Omental fat pad (tissue), 4 donors: ENCODE measurements around the gene KLF11. TPM values are rescaled to one million over a fixed set of nuclear protein-coding genes. Genes with fewer than 3 reads are reported as not detected.
"Not testable (repeated sequence)": the region's sequence is repeated elsewhere in the genome, so short reads cannot be mapped to it uniquely, and the experiment has no call there.

ENCODE experiments used
- ATAC-seq: fragments of 150-250 bp; one replicate; pipeline ENCODE4 v1.9.1; 2016; ENCODE audit warnings: mild to moderate bottlenecking, moderate library complexity; ENCODE audit not compliant: low FRiP score
- DNase-seq: peaks from one replicate; pipeline ENCODE4 v3.0.0-alpha.2; 2019; ENCODE audit warnings: low spot score
- total RNA-seq, 4 donors: library from RNA; depleted of rRNA; stranded (reverse); fragments of >200 nt; gene quantifications; one replicate each; pipeline ENCODE4 v1.1.0, GENCODE V29; 2016
- TF ChIP-seq, protein P1 (sequence below), 3 donors: fragments of 450-650 bp; IDR thresholded peaks; one replicate each; pipeline ENCODE4 v1.5.1; 2016 to 2017; ENCODE audit warnings: antibody characterized with exemption in 3 of 3, mild to moderate bottlenecking in 3 of 3, moderate library complexity in 2 of 3

KLF11 gene
- total RNA-seq, 4 donors from 2014 or later: 35.8 to 63.6 (median 37.3) TPM

DNA sequence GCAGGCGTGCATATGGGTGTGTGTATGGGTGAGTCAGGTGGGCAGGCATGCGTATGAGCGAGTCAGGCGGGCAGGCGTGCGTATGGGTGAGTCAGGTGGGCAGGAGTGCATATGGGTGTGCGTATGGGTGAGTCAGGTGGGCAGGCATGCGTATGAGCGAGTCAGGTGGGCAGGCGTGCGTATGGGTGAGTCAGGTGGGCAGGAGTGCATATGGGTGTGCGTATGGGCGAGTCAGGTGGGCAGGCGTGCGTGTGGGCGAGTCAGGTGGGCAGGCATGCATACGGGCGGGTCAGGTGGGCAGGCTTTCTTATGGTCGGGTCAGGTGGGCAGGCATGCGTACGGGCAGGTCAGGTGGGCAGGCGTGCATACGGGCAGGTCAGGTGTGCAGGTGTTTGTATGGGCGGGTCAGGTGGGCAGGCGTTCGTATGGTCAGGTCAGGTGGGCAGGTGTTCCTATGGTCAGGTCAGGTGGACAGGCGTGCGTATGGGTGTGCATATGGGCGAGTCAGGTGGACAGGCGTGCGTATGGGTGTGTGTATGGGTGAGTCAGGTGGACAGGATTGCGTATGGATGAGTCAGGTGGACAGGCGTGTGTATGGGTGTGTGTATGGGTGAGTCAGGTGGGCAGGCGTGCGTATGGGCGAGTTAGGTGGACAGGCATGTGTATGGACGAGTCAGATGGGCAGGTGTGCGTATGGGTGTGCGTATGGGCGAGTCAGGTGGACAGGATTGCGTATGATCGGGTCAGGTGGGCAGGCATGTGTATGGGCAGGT lies 28.7 kb upstream of the KLF11 start:
- ATAC-seq (no peak), DNase-seq (no peak)
- TF ChIP-seq, protein P1, sequence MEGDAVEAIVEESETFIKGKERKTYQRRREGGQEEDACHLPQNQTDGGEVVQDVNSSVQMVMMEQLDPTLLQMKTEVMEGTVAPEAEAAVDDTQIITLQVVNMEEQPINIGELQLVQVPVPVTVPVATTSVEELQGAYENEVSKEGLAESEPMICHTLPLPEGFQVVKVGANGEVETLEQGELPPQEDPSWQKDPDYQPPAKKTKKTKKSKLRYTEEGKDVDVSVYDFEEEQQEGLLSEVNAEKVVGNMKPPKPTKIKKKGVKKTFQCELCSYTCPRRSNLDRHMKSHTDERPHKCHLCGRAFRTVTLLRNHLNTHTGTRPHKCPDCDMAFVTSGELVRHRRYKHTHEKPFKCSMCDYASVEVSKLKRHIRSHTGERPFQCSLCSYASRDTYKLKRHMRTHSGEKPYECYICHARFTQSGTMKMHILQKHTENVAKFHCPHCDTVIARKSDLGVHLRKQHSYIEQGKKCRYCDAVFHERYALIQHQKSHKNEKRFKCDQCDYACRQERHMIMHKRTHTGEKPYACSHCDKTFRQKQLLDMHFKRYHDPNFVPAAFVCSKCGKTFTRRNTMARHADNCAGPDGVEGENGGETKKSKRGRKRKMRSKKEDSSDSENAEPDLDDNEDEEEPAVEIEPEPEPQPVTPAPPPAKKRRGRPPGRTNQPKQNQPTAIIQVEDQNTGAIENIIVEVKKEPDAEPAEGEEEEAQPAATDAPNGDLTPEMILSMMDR (IDR thresholded peaks at IDR 0.05): no peak

DNA sequence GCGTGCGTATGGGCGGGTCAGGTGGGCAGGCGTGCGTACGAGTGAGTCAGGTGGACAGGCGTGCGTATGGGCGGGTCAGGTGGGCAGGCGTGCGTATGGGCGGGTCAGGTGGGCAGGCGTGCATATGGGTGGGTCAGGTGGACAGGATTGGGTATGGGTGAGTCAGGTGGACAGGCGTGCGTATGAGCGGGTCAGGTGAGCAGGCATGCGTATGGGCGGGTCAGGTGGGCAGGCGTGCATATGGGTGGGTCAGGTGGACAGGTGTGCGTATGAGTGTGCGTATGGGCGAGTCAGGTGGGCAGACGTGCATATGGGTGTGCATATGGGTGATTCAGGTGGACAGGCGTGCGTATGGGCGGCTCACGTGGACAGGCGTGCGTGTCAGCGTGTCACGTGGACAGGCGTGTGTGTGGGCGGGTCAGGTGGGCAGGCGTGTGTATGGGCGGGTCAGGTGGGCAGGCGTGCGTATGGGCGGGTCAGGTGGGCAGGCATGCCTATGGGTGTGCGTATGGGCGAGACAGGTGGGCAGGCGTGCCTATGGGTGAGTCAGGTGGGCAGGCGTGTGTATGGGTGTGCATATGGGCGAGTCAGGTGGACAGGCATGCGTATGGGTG lies 27.9 kb upstream of the KLF11 start:
- DNase-seq, ATAC-seq: not testable (repeated sequence)

DNA sequence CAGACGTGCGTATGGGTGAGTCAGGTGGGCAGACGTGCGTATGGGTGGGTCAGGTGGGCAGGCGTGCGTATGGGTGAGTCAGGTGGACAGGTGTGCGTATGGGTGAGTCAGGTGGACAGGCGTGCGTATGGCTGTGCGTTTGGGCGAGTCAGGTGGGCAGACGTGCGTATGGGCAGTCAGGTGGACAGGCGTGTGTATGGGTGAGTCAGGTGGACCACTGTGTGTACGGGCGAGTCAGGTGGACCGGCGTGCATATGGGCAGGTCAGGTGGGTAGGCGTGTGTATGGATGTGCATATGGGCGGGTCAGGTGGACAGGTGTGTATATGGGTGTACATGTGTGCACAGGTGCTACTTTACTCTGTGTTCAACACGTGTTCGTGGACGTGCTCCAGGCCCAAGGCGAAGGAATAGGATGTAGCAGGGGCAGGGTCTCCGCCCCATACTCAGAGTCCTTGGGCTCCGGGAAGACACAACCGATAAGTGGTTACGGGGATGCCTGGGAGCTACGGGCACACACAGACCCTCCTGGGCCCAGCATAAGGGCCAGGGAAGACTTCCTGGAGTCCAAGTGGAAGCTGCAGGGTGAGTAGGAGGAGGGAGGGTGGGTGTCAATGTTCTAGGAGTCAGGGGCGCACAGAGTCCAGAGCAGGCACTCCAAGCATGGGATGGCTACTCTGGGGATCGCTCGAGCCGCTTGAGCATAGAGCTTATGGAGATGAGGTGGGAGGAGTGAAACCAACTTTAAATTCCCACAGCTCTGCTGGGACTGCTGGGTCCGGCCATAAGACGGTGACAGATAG lies 27.1 kb upstream of the KLF11 start:
- TF ChIP-seq, protein P1 (IDR thresholded peaks at IDR 0.05): no peak
- no peak for ATAC-seq
- no peak for DNase-seq

DNA sequence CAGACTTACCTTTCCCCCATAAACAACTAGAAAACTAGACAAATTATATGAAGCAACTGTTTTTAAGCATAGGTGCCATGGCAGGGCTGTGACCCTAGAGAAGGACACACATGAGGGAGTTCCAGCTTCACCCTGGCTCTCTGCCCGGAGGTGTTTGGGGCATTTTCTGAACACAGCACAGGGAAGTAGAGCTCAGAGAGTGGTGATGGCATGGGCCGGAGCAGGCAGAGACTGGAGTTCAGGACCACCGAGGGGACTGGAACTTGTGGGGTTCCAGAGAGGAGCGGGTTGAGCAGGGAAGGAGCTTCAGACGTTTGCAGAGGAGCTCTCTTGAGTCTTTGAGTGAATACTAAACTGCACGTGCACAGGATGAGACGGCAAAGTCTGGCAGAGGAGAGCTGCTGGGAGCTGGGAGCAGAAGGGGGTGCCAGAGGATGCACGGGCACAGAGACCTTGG lies 26.5 kb upstream of the KLF11 start:
- DNase-seq (no peak), ATAC-seq (no peak)
- TF ChIP-seq, protein P1 (IDR thresholded peaks at IDR 0.05): no peak

DNA sequence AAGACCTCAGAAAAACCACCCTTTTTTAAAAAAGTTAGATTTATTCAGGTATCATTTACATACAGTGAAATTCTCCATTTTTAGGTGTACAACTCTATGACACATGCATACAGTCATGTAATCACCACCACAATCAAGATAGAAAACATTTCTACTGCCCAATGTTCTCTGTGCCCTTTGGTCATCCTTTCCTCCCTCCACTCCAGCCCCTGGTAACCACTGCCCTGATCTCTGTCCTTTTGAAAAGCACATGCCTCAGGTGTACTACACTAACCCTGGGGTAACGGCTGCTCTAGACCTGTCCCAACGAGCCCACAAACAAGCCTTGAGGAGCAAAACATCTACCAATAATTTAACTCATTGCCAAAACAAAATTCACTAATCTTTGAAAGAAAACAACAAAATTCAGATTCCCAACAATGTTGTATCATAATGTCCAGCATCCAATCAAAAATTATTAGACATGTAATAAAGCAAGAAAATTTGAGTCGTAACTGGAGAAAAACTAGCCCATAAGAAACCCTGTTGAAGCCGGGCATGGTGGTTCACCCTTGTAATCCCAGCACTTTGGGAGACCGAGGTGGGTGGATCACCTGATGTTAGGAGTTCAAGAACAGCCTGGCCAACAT lies 25.9 kb upstream of the KLF11 start:
- no peak for DNase-seq
- no peak for ATAC-seq
- TF ChIP-seq, protein P1 (IDR thresholded peaks at IDR 0.05): no peak

DNA sequence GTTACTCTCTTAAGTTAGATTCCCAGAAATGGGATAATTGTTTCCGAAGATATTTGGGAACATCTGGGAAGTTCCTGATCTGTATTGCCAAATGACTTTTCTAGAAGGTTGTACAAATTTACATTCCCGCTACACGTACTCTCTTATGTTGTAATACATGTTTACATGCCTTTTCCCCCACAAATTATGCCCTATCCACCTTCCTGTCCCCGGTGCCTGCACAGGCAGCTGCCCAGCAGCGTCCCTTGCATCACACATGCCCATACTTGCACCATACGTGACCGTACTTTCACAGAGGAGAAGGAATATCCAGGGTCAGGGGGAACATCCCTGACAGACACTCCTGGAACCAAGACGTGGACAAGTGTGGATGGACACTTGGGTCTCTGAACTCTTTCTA lies 24.2 kb upstream of the KLF11 start:
- TF ChIP-seq, protein P1 (IDR thresholded peaks at IDR 0.05): no peak
- DNase-seq (no peak), ATAC-seq (no peak)
